Measurements from ENCODE around the gene ZNF557. TPM values are rescaled to one million over a fixed set of nuclear protein-coding genes. Genes with fewer than 3 reads are reported as not detected.
A peak's percentile ranks its signal among the peaks of the same experiment; 100 is the strongest.
"Not testable (repeated sequence)": the region's sequence is repeated elsewhere in the genome, so short reads cannot be mapped to it uniquely, and the experiment has no call there.

ZNF557 gene
- total RNA-seq, result 10 to 100 TPM in 3 of 4 donors, 1 to 10 TPM in 1; 7.6 to 34.9 (median 15.7) TPM

DNA sequence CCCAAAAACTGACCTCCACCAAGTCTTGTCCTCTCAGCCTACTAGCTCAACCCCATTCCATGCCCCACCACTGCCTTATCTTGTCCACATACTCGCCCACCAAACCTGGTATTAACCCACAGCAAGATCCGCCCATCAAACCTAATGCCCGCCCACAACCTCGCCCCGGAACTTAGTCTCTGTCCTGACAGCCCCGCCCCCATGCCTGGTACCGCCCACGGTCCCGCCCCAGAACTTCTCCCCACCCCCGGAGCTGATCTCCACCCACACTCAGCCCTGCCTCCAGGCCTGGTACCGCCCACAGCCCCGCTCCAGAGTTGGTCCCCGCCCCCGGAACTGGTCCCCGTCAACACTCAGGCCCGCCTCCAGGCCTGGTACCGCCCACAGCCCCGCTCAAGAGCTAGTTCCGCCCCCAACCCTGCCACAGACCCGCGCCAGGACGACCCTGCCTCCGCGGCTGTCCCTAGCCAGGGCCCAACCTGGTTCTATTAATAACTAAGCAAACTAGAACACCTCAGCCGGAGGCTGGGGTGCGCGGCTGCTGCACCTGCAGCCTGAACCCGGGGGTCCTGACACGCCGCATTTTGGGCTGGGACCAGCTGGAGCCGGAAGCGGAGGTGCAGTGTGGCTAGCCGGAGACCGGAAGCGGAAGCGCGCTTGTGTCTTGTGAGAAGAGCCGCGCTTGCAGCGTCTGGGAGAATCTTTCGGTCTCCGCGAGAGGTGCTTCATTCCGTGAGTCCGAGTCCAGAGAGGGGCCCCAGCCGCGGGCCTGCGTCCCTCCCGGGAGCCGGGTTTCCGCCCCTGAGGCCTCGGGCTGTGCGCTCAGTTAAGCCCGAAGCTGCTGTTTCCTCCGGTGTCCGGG is at the start of gene ZNF557:
TSS of gene ZNF557 (plus strand) at position 662 of the 862 bp plus-strand sequence. CDS start 5,372 bp downstream, outside the sequence.
- intact Hi-C loops (cut with DNase I; ENCODE audit: low total_unique reads), result no loop called here
- H3K9me3 ChIP-seq, result no peaks in the 10 kb centered on the region
- TF ChIP-seq POLR2A (IDR thresholded peaks at IDR 0.05), result peak in 1 of 2 donors; percentile 42
- TF ChIP-seq, protein P1, sequence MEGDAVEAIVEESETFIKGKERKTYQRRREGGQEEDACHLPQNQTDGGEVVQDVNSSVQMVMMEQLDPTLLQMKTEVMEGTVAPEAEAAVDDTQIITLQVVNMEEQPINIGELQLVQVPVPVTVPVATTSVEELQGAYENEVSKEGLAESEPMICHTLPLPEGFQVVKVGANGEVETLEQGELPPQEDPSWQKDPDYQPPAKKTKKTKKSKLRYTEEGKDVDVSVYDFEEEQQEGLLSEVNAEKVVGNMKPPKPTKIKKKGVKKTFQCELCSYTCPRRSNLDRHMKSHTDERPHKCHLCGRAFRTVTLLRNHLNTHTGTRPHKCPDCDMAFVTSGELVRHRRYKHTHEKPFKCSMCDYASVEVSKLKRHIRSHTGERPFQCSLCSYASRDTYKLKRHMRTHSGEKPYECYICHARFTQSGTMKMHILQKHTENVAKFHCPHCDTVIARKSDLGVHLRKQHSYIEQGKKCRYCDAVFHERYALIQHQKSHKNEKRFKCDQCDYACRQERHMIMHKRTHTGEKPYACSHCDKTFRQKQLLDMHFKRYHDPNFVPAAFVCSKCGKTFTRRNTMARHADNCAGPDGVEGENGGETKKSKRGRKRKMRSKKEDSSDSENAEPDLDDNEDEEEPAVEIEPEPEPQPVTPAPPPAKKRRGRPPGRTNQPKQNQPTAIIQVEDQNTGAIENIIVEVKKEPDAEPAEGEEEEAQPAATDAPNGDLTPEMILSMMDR (IDR thresholded peaks at IDR 0.05), result no peak
- H3K36me3 ChIP-seq, result no peaks in the 10 kb centered on the region
- H3K27me3 ChIP-seq, result no peaks in the 10 kb centered on the region
- peak; percentile 98 to 99 for DNase-seq
- no peaks in the 10 kb centered on the region for H3K4me1 ChIP-seq
- H3K27ac ChIP-seq, result peak within 1 kb of the TSS; percentile 68 to 82
- peak within 1 kb of the TSS; percentile 67 to 91 for H3K4me3 ChIP-seq

DNA sequence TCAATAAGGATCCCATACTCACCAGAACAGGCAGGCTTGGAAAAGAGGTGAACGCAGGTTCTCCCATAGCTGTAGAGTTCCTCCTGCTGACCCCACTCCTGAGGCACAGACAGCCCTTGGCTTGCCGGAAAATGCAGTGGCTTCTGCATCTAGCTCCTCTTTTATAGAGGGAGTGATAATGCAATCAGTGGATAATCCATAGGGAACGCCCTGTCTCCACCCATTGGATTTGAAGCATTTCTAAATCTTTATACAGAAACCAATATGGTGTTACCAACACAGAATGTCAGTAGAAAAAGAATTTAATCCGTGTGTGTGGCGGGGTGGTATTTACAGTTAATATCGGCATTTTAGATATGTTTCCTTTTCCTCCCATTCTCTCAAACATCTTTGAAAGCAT is 48.2 kb upstream of the ZNF557 start, which contains the start of gene MBD3L2B:
TSS of gene MBD3L2B (minus strand) at position 101 of the 400 bp plus-strand sequence. CDS start at position 67, 34 bp downstream.
- H3K27ac ChIP-seq; H3K36me3 ChIP-seq; intact Hi-C loops (cut with DNase I; ENCODE audit: low total_unique reads); H3K9me3 ChIP-seq; DNase-seq; H3K4me1 ChIP-seq; H3K27me3 ChIP-seq; H3K4me3 ChIP-seq: not testable (repeated sequence)

DNA sequence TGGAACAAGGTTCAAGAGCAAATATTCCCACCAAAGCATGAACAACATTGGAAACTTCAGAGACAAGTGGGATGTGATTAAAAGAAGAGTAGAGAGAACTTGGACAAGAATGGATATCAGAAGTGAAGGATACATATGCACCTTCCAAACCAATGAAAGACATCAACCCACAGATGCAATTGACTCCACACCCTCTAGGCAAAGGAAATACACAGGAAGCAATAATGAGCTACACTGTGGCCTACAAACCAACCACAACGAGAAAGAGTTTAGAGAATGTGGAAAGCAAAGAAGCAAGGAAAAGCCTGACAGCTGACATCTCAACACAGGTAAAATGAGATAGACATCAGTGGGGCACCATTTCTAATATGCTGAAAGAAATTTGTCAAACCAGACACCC is 40.7 kb upstream of the ZNF557 start:
- H3K36me3 ChIP-seq; H3K4me1 ChIP-seq; H3K27ac ChIP-seq; H3K4me3 ChIP-seq; DNase-seq; intact Hi-C loops (cut with DNase I; ENCODE audit: low total_unique reads); H3K27me3 ChIP-seq; H3K9me3 ChIP-seq: not testable (repeated sequence)

DNA sequence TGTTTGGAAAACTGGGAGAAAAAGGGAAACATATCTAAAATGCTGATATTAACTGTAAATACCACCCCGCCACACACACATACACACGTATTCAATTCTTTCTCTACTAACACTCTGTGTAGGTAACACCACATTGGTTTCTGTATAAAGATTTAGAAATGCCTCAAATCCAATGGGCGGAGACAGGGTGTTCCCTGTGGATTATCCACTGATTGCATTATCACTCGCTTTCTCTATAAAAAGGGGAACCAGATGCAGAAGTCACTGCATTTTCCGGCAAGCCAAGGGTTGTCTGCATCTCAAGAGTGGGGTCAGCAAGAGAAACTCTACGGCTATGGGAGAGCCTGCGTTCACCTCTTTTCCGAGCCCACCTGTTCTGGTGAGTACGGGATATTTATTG is 39.2 kb upstream of the ZNF557 start, which contains the start of gene MBD3L5:
TSS of gene MBD3L5 (plus strand) at position 301 of the 400 bp plus-strand sequence. CDS start at position 335, 34 bp downstream.
- intact Hi-C loops (cut with DNase I; ENCODE audit: low total_unique reads); DNase-seq; H3K9me3 ChIP-seq; H3K27ac ChIP-seq; H3K27me3 ChIP-seq; H3K4me1 ChIP-seq; H3K36me3 ChIP-seq; H3K4me3 ChIP-seq: not testable (repeated sequence)

DNA sequence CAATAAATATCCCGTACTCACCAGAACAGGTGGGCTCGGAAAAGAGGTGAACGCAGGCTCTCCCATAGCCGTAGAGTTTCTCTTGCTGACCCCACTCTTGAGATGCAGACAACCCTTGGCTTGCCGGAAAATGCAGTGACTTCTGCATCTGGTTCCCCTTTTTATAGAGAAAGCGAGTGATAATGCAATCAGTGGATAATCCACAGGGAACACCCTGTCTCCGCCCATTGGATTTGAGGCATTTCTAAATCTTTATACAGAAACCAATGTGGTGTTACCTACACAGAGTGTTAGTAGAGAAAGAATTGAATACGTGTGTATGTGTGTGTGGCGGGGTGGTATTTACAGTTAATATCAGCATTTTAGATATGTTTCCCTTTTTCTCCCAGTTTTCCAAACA is 29.4 kb upstream of the ZNF557 start, which contains the start of gene MBD3L4:
TSS of gene MBD3L4 (minus strand) at position 101 of the 400 bp plus-strand sequence. CDS start at position 66, 35 bp downstream.
- H3K9me3 ChIP-seq; H3K27me3 ChIP-seq; H3K4me1 ChIP-seq; DNase-seq; H3K36me3 ChIP-seq; H3K27ac ChIP-seq; H3K4me3 ChIP-seq; intact Hi-C loops (cut with DNase I; ENCODE audit: low total_unique reads): not testable (repeated sequence)

DNA sequence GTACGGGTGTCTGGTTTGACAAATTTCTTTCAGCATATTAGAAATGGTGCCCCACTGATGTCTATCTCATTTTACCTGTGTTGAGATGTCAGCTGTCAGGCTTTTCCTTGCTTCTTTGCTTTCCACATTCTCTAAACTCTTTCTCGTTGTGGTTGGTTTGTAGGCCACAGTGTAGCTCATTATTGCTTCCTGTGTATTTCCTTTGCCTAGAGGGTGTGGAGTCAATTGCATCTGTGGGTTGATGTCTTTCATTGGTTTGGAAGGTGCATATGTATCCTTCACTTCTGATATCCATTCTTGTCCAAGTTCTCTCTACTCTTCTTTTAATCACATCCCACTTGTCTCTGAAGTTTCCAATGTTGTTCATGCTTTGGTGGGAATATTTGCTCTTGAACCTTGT is 27.9 kb upstream of the ZNF557 start:
- H3K27ac ChIP-seq; H3K9me3 ChIP-seq; H3K36me3 ChIP-seq; DNase-seq; H3K4me1 ChIP-seq; intact Hi-C loops (cut with DNase I; ENCODE audit: low total_unique reads); H3K4me3 ChIP-seq; H3K27me3 ChIP-seq: not testable (repeated sequence)

DNA sequence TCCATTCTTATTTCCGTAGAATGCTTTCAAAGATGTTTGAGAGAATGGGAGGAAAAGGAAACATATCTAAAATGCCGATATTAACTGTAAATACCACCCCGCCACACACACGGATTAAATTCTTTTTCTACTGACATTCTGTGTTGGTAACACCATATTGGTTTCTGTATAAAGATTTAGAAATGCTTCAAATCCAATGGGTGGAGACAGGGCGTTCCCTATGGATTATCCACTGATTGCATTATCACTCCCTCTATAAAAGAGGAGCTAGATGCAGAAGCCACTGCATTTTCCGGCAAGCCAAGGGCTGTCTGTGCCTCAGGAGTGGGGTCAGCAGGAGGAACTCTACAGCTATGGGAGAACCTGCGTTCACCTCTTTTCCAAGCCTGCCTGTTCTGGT is 20.5 kb upstream of the ZNF557 start, which contains the start of gene MBD3L2:
TSS of gene MBD3L2 (plus strand) at position 301 of the 400 bp plus-strand sequence. CDS start at position 354, 53 bp downstream.
- H3K9me3 ChIP-seq; H3K27ac ChIP-seq; intact Hi-C loops (cut with DNase I; ENCODE audit: low total_unique reads); H3K27me3 ChIP-seq; H3K4me3 ChIP-seq; DNase-seq; H3K4me1 ChIP-seq; H3K36me3 ChIP-seq: not testable (repeated sequence)

DNA sequence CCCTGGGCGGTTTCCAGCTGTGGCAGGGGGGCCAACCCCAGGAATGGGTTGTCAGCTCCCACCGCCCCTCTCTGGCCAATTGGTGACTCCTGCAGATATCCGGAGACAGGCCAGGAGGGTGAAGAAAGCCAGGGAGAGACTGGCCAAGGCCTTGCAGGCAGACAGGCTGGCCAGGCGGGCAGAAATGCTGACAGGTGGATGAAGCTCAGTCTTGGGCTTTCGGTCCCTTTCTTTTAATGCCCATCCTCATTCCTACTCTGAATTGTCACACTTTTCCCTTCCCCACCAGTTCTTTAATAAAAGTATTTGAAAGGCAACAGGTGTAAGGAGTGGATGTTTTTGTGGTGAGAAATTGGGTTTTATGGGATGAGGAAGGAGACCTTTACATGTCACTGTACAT is 18.1 kb upstream of the ZNF557 start:
- intact Hi-C loops (cut with DNase I; ENCODE audit: low total_unique reads); H3K27ac ChIP-seq; H3K27me3 ChIP-seq: not testable (repeated sequence)

DNA sequence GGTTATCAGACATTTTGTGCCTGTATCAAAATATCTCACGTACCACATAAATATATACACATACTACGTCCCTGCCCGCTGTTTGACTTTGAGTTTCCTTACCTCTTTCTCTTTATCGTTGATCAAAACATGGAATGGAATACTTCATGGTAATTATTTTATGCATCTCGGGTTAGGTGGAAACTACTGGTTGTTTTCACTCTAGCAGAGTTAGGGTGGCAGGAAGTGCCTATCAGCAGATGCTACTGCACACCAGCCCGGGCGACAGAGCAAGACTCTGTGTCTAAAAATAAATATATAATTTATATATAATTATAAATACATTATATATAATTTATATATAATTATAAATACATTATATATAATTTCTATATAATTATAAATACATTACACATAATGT is 16.6 kb upstream of the ZNF557 start:
- H3K4me1 ChIP-seq; H3K36me3 ChIP-seq; H3K9me3 ChIP-seq; DNase-seq; intact Hi-C loops (cut with DNase I; ENCODE audit: low total_unique reads); H3K27me3 ChIP-seq; H3K27ac ChIP-seq; H3K4me3 ChIP-seq: not testable (repeated sequence)

More for the DNA sequence above, 18.1 kb upstream of the ZNF557 start:
- not testable (repeated sequence) for DNase-seq, H3K4me1 ChIP-seq, H3K4me3 ChIP-seq, H3K36me3 ChIP-seq, H3K9me3 ChIP-seq

DNA sequence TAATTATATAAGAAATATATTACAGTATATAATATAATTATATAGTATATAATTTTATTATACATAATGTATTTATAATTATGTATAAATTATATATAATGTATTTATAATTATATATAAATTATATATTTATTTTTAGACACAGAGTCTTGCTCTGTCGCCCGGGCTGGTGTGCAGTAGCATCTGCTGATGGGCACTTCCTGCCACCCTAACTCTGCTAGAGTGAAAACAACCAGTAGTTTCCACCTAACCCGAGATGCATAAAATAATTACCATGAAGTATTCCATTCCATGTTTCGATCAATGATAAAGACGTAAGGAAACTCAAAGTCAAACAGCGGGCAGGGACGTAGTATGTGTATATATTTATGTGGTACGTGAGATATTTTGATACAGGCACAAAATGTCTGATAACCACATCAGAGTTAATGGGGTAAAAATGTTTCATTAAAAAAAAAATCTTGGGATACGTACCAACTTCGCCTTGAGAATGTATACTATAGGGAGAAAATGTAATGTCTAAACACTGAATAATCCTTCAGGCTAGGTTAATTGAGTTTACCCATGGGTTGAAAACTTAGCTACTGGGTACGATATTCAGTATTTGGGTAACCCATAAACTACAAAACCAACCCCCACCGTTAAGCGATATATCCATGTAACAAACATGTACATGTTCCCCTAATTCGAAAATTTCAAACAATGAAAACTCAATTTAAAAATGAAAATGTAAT is 14.7 kb upstream of the ZNF557 start:
- H3K36me3 ChIP-seq; H3K4me1 ChIP-seq; intact Hi-C loops (cut with DNase I; ENCODE audit: low total_unique reads); H3K9me3 ChIP-seq; H3K27me3 ChIP-seq; DNase-seq; H3K4me3 ChIP-seq; H3K27ac ChIP-seq: not testable (repeated sequence)

DNA sequence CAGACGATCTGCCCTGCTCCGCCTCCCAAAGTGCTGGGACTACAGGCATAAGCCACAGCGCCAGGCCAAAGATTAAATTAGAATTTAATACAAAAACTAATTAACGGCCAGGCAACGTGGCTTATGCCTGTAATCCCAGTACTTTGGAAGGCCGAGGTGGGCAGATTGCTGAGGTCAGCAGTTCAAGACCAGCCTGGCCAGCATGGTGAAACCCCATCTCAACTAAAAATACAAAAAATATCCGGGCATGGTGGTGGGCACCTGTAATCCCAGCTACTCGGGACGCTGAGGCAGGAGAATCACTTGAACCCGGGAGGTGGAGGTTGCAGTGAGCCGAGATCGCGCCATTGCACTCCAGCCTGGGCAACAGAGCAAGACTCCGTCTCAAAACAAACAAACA is 13.8 kb upstream of the ZNF557 start:
- H3K9me3 ChIP-seq; DNase-seq; H3K4me1 ChIP-seq; H3K27me3 ChIP-seq; H3K4me3 ChIP-seq; H3K27ac ChIP-seq; H3K36me3 ChIP-seq; intact Hi-C loops (cut with DNase I; ENCODE audit: low total_unique reads): not testable (repeated sequence)

DNA sequence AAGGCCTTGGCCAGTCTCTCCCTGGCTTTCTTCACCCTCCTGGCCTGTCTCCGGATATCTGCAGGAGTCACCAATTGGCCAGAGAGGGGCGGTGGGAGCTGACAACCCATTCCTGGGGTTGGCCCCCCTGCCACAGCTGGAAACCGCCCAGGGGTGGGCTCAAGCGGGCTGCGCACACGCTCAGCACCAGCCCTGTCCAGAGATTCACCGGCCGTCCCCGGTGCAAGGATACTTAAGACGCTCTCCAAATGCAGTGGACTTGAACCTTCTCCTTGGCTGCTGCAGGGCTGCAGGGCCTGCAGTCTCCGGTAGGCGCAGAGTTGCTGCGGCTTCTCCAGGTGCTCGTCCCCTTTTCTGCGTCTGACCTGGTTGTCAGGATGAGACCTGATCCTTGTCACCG is 13.1 kb upstream of the ZNF557 start:
- H3K27me3 ChIP-seq; H3K4me1 ChIP-seq; H3K9me3 ChIP-seq; intact Hi-C loops (cut with DNase I; ENCODE audit: low total_unique reads); H3K4me3 ChIP-seq; DNase-seq; H3K36me3 ChIP-seq; H3K27ac ChIP-seq: not testable (repeated sequence)

Data from uterus (tissue), 4 donors.